ENCODE results near the gene IDH2. TPM values are rescaled to one million over a fixed set of nuclear protein-coding genes. Genes with fewer than 3 reads are reported as not detected.

The IDH2 gene
- total and polyA plus RNA-seq, 10 of the 15 experiments (the other 5 are each of a cell fraction or from before 2014, with no cell fraction given) = 2.3 to 358 (median 242) TPM

- TF ChIP-seq NFYB (IDR thresholded peaks at IDR 0.05; ENCODE audit: insufficient read depth, low read depth, low read length) = no peak
These were observed 26.6 kb downstream of the IDH2 start (continued) for GRCh38 chr15:90075420-90076289.

- Histone ChIP-seq H3K4me2 (ENCODE audit: control insufficient read depth, insufficient read depth) (no peak overlapping the region), H3K9ac (ENCODE audit: control insufficient read depth, insufficient read depth, low read length) (no peak overlapping the region), H3K27ac (ENCODE audit: control insufficient read depth, insufficient read depth) (no peak overlapping the region), H3K4me1 (ENCODE audit: control insufficient read depth, insufficient read depth, low read length) (no peaks in the 10 kb centered on the region), H3K79me2 (ENCODE audit: control insufficient read depth, insufficient read depth, low read length) (no peaks in the 10 kb centered on the region), H3K4me3 (no peak overlapping the region), H3K36me3 (ENCODE audit: control insufficient read depth in 2 of 2, insufficient read depth in 2 of 2, low read length in 1 of 2) (peaks cover 27 to 47% of the 10 kb centered on the region in 2 experiments), H4K20me1 (ENCODE audit: control insufficient read depth, insufficient read depth) (no peaks in the 10 kb centered on the region), H3K27me3 (replicated peaks in 1 of 2; ENCODE audit: control insufficient read depth in 2 of 2, insufficient read depth in 2 of 2, low read length in 1 of 2) (no peaks in the 10 kb centered on the region), H2AFZ (ENCODE audit: control insufficient read depth, low read depth, low read length) (no peak overlapping the region), H3K9me3 (replicated peaks; ENCODE audit: control insufficient read depth, insufficient read depth, low read length) (no peaks in the 10 kb centered on the region)
- ChIA-PET RAD21 (ENCODE audit: unreplicated experiment) (interaction anchor here (0.7 to 1.3 kb wide), 2 partner anchors 71 to 176 kb away, joined by 3 read pairs; no protein-coding TSS in a partner anchor), CTCF (interaction anchor here (1.0 to 7.5 kb wide), 4 partner anchors 44 to 200 kb away, joined by 3 to 85 read pairs (median 6); no protein-coding TSS in a partner anchor), POLR2A (interaction anchor here (1.2 kb wide), 1 partner anchor 10 kb away, joined by 4 read pairs; no protein-coding TSS in a partner anchor), SMC1A (ENCODE audit: uncharacterized antibody, unreplicated experiment) (interaction anchor here (0.8 to 1.9 kb wide), 5 partner anchors 14 to 178 kb away, joined by 3 to 7 read pairs (median 3); no protein-coding TSS in a partner anchor)
- no peak for FAIRE-seq
- in situ Hi-C loops (cut with MboI) = loop anchor here (5.0 kb wide), 1 partner anchor 178 kb away; no protein-coding TSS in a partner anchor
- no peak for DNase-seq (ENCODE audit: low read depth, low spot score)
- intact Hi-C loops (cut with micrococcal nuclease; ENCODE audit: unreplicated experiment) = loop anchor here (5.0 kb wide), 2 partner anchors 43 to 333 kb away; no protein-coding TSS in a partner anchor
- BruUV-seq (replicated peaks) = TSS peak; percentile 44
- 100% methylated on average over 5 of the region's 5 CpGs for WGBS (ENCODE audit: insufficient coverage, insufficient replicate concordance, low lambda C conversion rate, missing lambda C conversion rate)
- ATAC-seq = no peak
- no peak for TF ChIP-seq ATF7 (IDR thresholded peaks at IDR 0.05; ENCODE audit: low read depth)
- no peak for TF ChIP-seq IRF5 (IDR thresholded peaks at IDR 0.05; ENCODE audit: borderline replicate concordance)
- no peak for TF ChIP-seq CTCF (IDR thresholded peaks at IDR 0.05 in 2 of 3, conservative IDR thresholded peaks at IDR 0.05 in 1 of 3; ENCODE audit: control insufficient read depth in 2 of 3, extremely low read depth in 1 of 3, insufficient read depth in 1 of 3, low read depth in 3 of 3, low read length in 3 of 3)
- TF ChIP-seq BACH1 (IDR thresholded peaks at IDR 0.05; ENCODE audit: borderline replicate concordance) = no peak
- TF ChIP-seq TAF1 (IDR thresholded peaks at IDR 0.05; ENCODE audit: borderline replicate concordance, low read depth, low read length) = no peak
- no peak for TF ChIP-seq ZNF217 (IDR thresholded peaks at IDR 0.05)
- TF ChIP-seq USF2 (IDR thresholded peaks at IDR 0.05; ENCODE audit: borderline replicate concordance, low read depth, low read length) = no peak
- no peak for TF ChIP-seq MEF2A (IDR thresholded peaks at IDR 0.05; ENCODE audit: insufficient read depth, low read depth, low read length)
- TF ChIP-seq E2F8 (IDR thresholded peaks at IDR 0.05; ENCODE audit: low read depth, partially characterized antibody) = no peak
These were observed 27.4 kb downstream of the IDH2 start for GRCh38 chr15:90074916-90075315.

Data from GM12878 (cell line).